H1 (cell line): ENCODE results near the gene NID2. TPM values are rescaled to one million over a fixed set of nuclear protein-coding genes. Genes with fewer than 3 reads are reported as not detected.

Experiments
- CTCF ChIA-PET: fragments of 300-600 bp; sonication (Branson Sonifier 250); formaldehyde crosslinking; loops from one replicate; lab custom pipeline; 2021; ENCODE audit not compliant: partially characterized antibody; lab: Charles Lee
- POLR2A ChIA-PET: fragments of 300-600 bp; sonication (Branson Sonifier 250); formaldehyde crosslinking; loops from one replicate; lab custom pipeline; 2021; ENCODE audit warnings: inconsistent platforms; ENCODE audit not compliant: partially characterized antibody; lab: Charles Lee
- DNase-seq, 2 experiments: peaks; one replicate each; pipeline versions ENCODE4 v3.0.0 to v3.0.0-alpha.2; 2010 to 2022; ENCODE audit warnings: low spot score in 2 of 2, low read depth in 1 of 2, mixed read lengths in 1 of 2
- FAIRE-seq: peaks from 2 replicates; lab custom pipeline; 2011; peaks lifted over from hg19 to GRCh38; lab: Jason Lieb, UNC
- H2AFZ ChIP-seq: 2 replicates; pipeline ENCODE4 v1.8.1; 2012; ENCODE audit warnings: low read length, inconsistent platforms
- H2AK5ac ChIP-seq: 2 replicates; pipeline ENCODE4 v1.6.1; 2013; ENCODE audit warnings: low read depth, low read length
- H2BK120ac ChIP-seq: replicated peaks from 2 replicates; pipeline ENCODE3; 2013; ENCODE audit warnings: low read depth, low read length, inconsistent platforms
- H2BK12ac ChIP-seq: 2 replicates; pipeline ENCODE4 v1.6.1; 2013; ENCODE audit warnings: low read depth, low read length
- H2BK15ac ChIP-seq: 2 replicates; pipeline ENCODE4 v1.6.1; 2013; ENCODE audit warnings: low read length
- H2BK20ac ChIP-seq: 2 replicates; pipeline ENCODE4 v1.6.1; 2013; ENCODE audit warnings: low read length
- H2BK5ac ChIP-seq: 2 replicates; pipeline ENCODE4 v1.6.1; 2013; ENCODE audit warnings: low read depth, low read length
- H3K14ac ChIP-seq: 2 replicates; pipeline ENCODE4 v1.6.1; 2013; ENCODE audit warnings: inconsistent platforms; ENCODE audit not compliant: insufficient read length
- H3K18ac ChIP-seq: 2 replicates; pipeline ENCODE4 v1.6.1; 2013; ENCODE audit warnings: low read length; ENCODE audit errors: extremely low read depth
- H3K23ac ChIP-seq: 2 replicates; pipeline ENCODE4 v1.6.1; 2013; ENCODE audit warnings: inconsistent platforms; ENCODE audit not compliant: insufficient read length
- H3K23me2 ChIP-seq: 2 replicates; pipeline ENCODE4 v1.6.1; 2013; ENCODE audit warnings: low read depth, low read length
- H3K27ac ChIP-seq: 2 replicates; pipeline ENCODE4 v1.6.1; 2011; ENCODE audit warnings: low read depth, low read length, inconsistent platforms
- H3K27me3 ChIP-seq, 4 experiments: replicated peaks in 1 of 4; 1 replicate in 1 of 4; 2 replicates in 3 of 4; pipeline versions ENCODE4 v1.6.1 to v1.8.1; 2011 to 2013; ENCODE audit warnings: low read length in 3 of 4, mild to moderate bottlenecking in 3 of 4, inconsistent platforms in 2 of 4, mixed read lengths in 2 of 4, moderate library complexity in 1 of 4; ENCODE audit not compliant: control insufficient read depth in 3 of 4, insufficient read depth in 3 of 4; ENCODE audit errors: extremely low read depth in 1 of 4
- H3K36me3 ChIP-seq, 4 experiments: 2 replicates each; pipeline versions ENCODE4 v1.6.1 to v1.8.1; 2011 to 2013; ENCODE audit warnings: mild to moderate bottlenecking in 4 of 4, low read length in 3 of 4, moderate library complexity in 2 of 4, control low read depth in 1 of 4, inconsistent platforms in 1 of 4; ENCODE audit not compliant: insufficient read depth in 4 of 4, control insufficient read depth in 2 of 4
- H3K4ac ChIP-seq: replicated peaks from 2 replicates; pipeline ENCODE3; 2013; ENCODE audit warnings: low read length, low read depth, mixed read lengths, inconsistent platforms; ENCODE audit not compliant: insufficient read length
- H3K4me1 ChIP-seq, 4 experiments: replicated peaks in 1 of 4; 1 replicate in 1 of 4; 2 replicates in 3 of 4; pipeline versions ENCODE4 v1.6.1 to v1.8.1; 2011 to 2013; ENCODE audit warnings: low read length in 3 of 4, inconsistent platforms in 2 of 4, mixed read lengths in 1 of 4; ENCODE audit not compliant: insufficient read depth in 4 of 4, control insufficient read depth in 3 of 4
- H3K4me2 ChIP-seq, 2 experiments: 2 replicates each; pipeline versions ENCODE4 v1.6.1 to v1.8.1; 2011 to 2013; ENCODE audit warnings: low read depth in 2 of 2, low read length in 2 of 2, control low read depth in 1 of 2, inconsistent platforms in 1 of 2, mild to moderate bottlenecking in 1 of 2; ENCODE audit not compliant: insufficient read depth in 1 of 2
- H3K4me3 ChIP-seq, 4 experiments: fragments of 200-600, 300-600 bp in 1 of 4; sonication (generic), shearing (Covaris generic), sonication (Bioruptor Twin) in 1 of 4; 2 replicates each; pipeline versions ENCODE4 v1.5.1 to v1.8.1; 2011 to 2016; ENCODE audit warnings: low read length in 4 of 4, low read depth in 3 of 4, control low read depth in 2 of 4, inconsistent platforms in 2 of 4, mild to moderate bottlenecking in 2 of 4, mixed read lengths in 1 of 4, moderate library complexity in 1 of 4; ENCODE audit not compliant: insufficient read depth in 2 of 4; ENCODE audit errors: extremely low read depth in 1 of 4
- H3K56ac ChIP-seq: replicated peaks from 2 replicates; pipeline ENCODE3; 2013; ENCODE audit warnings: low read depth, mild to moderate bottlenecking, mixed read lengths, low read length, inconsistent platforms; ENCODE audit not compliant: insufficient read length
- H3K79me1 ChIP-seq: 2 replicates; pipeline ENCODE4 v1.6.1; 2013; ENCODE audit warnings: low read depth, low read length, control low read depth
- H3K79me2 ChIP-seq, 2 experiments: 2 replicates each; pipeline versions ENCODE4 v1.6.1 to v1.8.1; 2012 to 2013; ENCODE audit warnings: low read length in 2 of 2, mild to moderate bottlenecking in 2 of 2, inconsistent platforms in 1 of 2; ENCODE audit not compliant: insufficient read depth in 2 of 2, control insufficient read depth in 1 of 2
- H3K9ac ChIP-seq, 4 experiments: replicated peaks in 1 of 4; 1 replicate in 1 of 4; 2 replicates in 3 of 4; pipeline versions ENCODE4 v1.6.1 to v1.8.1; 2011 to 2013; ENCODE audit warnings: low read depth in 3 of 4, low read length in 3 of 4, control low read depth in 2 of 4, mild to moderate bottlenecking in 2 of 4, moderate library complexity in 2 of 4, inconsistent platforms in 1 of 4; ENCODE audit errors: extremely low read depth in 1 of 4
- H3K9me3 ChIP-seq, 2 experiments: 2 replicates each; pipeline versions ENCODE4 v1.6.1 to v1.8.1; 2012 to 2013; ENCODE audit warnings: mild to moderate bottlenecking in 2 of 2, moderate library complexity in 2 of 2, control low read depth in 1 of 2, inconsistent platforms in 1 of 2, low read depth in 1 of 2, low read length in 1 of 2, mixed read lengths in 1 of 2; ENCODE audit not compliant: insufficient read depth in 2 of 2
- H4K20me1 ChIP-seq, 2 experiments: replicated peaks in 1 of 2; 2 replicates each; pipeline versions ENCODE3 to v1.8.1; 2011 to 2013; ENCODE audit warnings: inconsistent platforms in 2 of 2, low read length in 2 of 2, mild to moderate bottlenecking in 1 of 2; ENCODE audit not compliant: insufficient read depth in 2 of 2, control insufficient read depth in 1 of 2
- H4K5ac ChIP-seq: 2 replicates; pipeline ENCODE4 v1.6.1; 2013; ENCODE audit warnings: low read length, low read depth, mixed read lengths, inconsistent platforms; ENCODE audit not compliant: insufficient read length
- H4K8ac ChIP-seq: 2 replicates; pipeline ENCODE4 v1.8.0; 2013; ENCODE audit warnings: mild to moderate bottlenecking, moderate library complexity, low read length, inconsistent platforms; ENCODE audit not compliant: insufficient read depth; ENCODE audit errors: extremely low read depth
- H4K91ac ChIP-seq: replicated peaks from 2 replicates; pipeline ENCODE3; 2013; ENCODE audit warnings: low read length, mixed read lengths, inconsistent platforms; ENCODE audit not compliant: insufficient read length
- ATF3 ChIP-seq: IDR thresholded peaks from 2 replicates; pipeline ENCODE4 v1.6.1; 2011; ENCODE audit warnings: low read depth, mild to moderate bottlenecking, low read length; ENCODE audit not compliant: insufficient read depth
- CHD2 ChIP-seq: IDR thresholded peaks from 2 replicates; pipeline ENCODE4 v1.6.1; 2012; ENCODE audit warnings: low read length, improper control_type of control experiment
- CTBP2 ChIP-seq: IDR thresholded peaks from 2 replicates; pipeline ENCODE4 v1.7.0; 2011; ENCODE audit warnings: borderline replicate concordance, mild to moderate bottlenecking, moderate library complexity, mixed read lengths, low read length; ENCODE audit not compliant: insufficient read depth, insufficient read length
- CTCF ChIP-seq, 3 experiments: IDR thresholded peaks; 1 replicate in 2 of 3; 2 replicates in 1 of 3; pipeline versions ENCODE4 v1.5.1 to v1.6.1; 2011; ENCODE audit warnings: low read length in 3 of 3, mild to moderate bottlenecking in 3 of 3, inconsistent platforms in 2 of 3, low read depth in 1 of 3, moderate library complexity in 1 of 3; ENCODE audit not compliant: insufficient read depth in 1 of 3; ENCODE audit errors: control extremely low read depth in 1 of 3
- GABPA ChIP-seq: IDR thresholded peaks from 2 replicates; pipeline ENCODE4 v1.6.1; 2011; ENCODE audit warnings: mild to moderate bottlenecking, low read length, moderate library complexity, borderline replicate concordance; ENCODE audit not compliant: insufficient read depth
- HDAC2 ChIP-seq, 2 experiments: fragments of 300-600 bp in 1 of 2; sonication (generic) in 1 of 2; IDR thresholded peaks; 2 replicates each; pipeline ENCODE4 v1.6.1; 2011 to 2012; ENCODE audit warnings: low read depth in 2 of 2, low read length in 2 of 2, mild to moderate bottlenecking in 2 of 2, moderate library complexity in 2 of 2, borderline replicate concordance in 1 of 2, inconsistent platforms in 1 of 2
- NANOG ChIP-seq: IDR thresholded peaks from 2 replicates; pipeline ENCODE4 v1.6.1; 2011; ENCODE audit warnings: low read length, low read depth, mild to moderate bottlenecking, inconsistent platforms; ENCODE audit not compliant: insufficient read depth, poor library complexity, severe bottlenecking
- SRF ChIP-seq: IDR thresholded peaks from 2 replicates; pipeline ENCODE4 v1.6.1; 2011; ENCODE audit warnings: mild to moderate bottlenecking, low read depth, low read length, moderate library complexity
- USF2 ChIP-seq: IDR thresholded peaks from 2 replicates; pipeline ENCODE4 v1.6.1; 2011; ENCODE audit warnings: low read length, improper control_type of control experiment
- WGBS, 2 experiments: shearing (Covaris generic) in 1 of 2; methylation state at CpG; one replicate each; pipeline versions ENCODE4 v1.1.6 to v1.1.7; 2013 to 2015; ENCODE audit warnings: low lambda C conversion rate in 2 of 2, mixed read lengths in 2 of 2, inconsistent platforms in 1 of 2, low coverage in 1 of 2, missing lambda C conversion rate in 1 of 2; ENCODE audit not compliant: insufficient replicate concordance in 2 of 2, insufficient coverage in 1 of 2, insufficient read length in 1 of 2; ENCODE audit errors: extremely low coverage in 1 of 2, missing lambda C conversion rate in 1 of 2; 5-methylcytosine and 5-hydroxymethylcytosine counted together
- polyA plus RNA-seq, 7 experiments: library from polyadenylated mRNA; depleted of rRNA in 3 of 7; stranded (reverse) in 5 of 7; unstranded in 2 of 7; fragments of >200 nt in 5 of 7; fragments of 200-250 nt in 2 of 7; gene quantifications; 1 replicate in 5 of 7; 2 replicates in 1 of 7; 4 replicates in 1 of 7; pipeline versions ENCODE4 v1.2.1 to v1.2.3, GENCODE V29; 2011 to 2013; ENCODE audit warnings: missing spikeins in 2 of 7, mixed read lengths in 2 of 7
- total RNA-seq: library from RNA; stranded (reverse); fragmentation: NEBNext Ultra II Directional; extraction: Animal tissue kit (Norgen Biotek cat#: 25700); gene quantifications from 2 replicates; pipeline ENCODE4 v1.2.1, GENCODE V29; 2021

The NID2 gene
- total and polyA plus RNA-seq, 2 of the 8 experiments (the other 6 are each of a cell fraction or from before 2014, with no cell fraction given), result 6.1 to 12.6 TPM

- H2BK20ac ChIP-seq, result no peak overlapping the region
- no peak overlapping the region for H3K4me2 ChIP-seq
- H3K23ac ChIP-seq, result no peak overlapping the region
- H3K56ac ChIP-seq, result no peak overlapping the region
- H3K79me1 ChIP-seq, result no peaks in the 10 kb centered on the region
- no peak overlapping the region for H2AK5ac ChIP-seq
- no peak overlapping the region for H2BK5ac ChIP-seq
- no peaks in the 10 kb centered on the region for H3K79me2 ChIP-seq
- no peaks in the 10 kb centered on the region for H3K27me3 ChIP-seq
- H4K91ac ChIP-seq, result no peak overlapping the region
- H3K18ac ChIP-seq, result no peak overlapping the region
- no peak overlapping the region for H3K4ac ChIP-seq
- ChIA-PET POLR2A (no interaction called here), CTCF (interaction anchor here (0.6 to 2.1 kb wide), 4 partner anchors 21 to 88 kb away, joined by 3 to 7 read pairs (median 5); no protein-coding TSS in a partner anchor)
- H2BK12ac ChIP-seq, result no peak overlapping the region
- no peak overlapping the region for H2AFZ ChIP-seq
- no peak overlapping the region for H3K4me3 ChIP-seq
- H3K9me3 ChIP-seq, result no peaks in the 10 kb centered on the region
- DNase-seq, result no peak
- H3K36me3 ChIP-seq, result no peaks in the 10 kb centered on the region
- H3K27ac ChIP-seq, result no peak overlapping the region
- 100% methylated on average over 4 of the region's 4 CpGs; no CpG with 5 or more reads in 1 of the 2 experiments for WGBS, 2 experiments
- H2BK15ac ChIP-seq, result no peak overlapping the region
- H3K23me2 ChIP-seq, result no peaks in the 10 kb centered on the region
- no peak overlapping the region for H3K14ac ChIP-seq
- no peaks in the 10 kb centered on the region for H3K4me1 ChIP-seq
- H4K8ac ChIP-seq, result no peak overlapping the region
- no peak overlapping the region for H2BK120ac ChIP-seq
- H3K9ac ChIP-seq, result no peak overlapping the region
- no peak overlapping the region for H4K5ac ChIP-seq
- no peaks in the 10 kb centered on the region for H4K20me1 ChIP-seq
- no peak for FAIRE-seq
- TF ChIP-seq NANOG (no peak), HDAC2 (IDR thresholded peaks at IDR 0.05; ENCODE audit: borderline replicate concordance in 1 of 2, low read depth in 2 of 2, low read length in 2 of 2) (no peak), USF2 (no peak), SRF (no peak), CHD2 (no peak), CTCF (IDR thresholded peaks at IDR 0.05; ENCODE audit: control extremely low read depth in 1 of 3, insufficient read depth in 1 of 3, low read depth in 1 of 3, low read length in 3 of 3) (no peak), CTBP2 (no peak), GABPA (no peak), ATF3 (no peak)
These were observed 42.7 kb upstream of the NID2 start for GRCh38 chr14:52111583-52111982.
